ENCODE measurements around the gene SEMA7A. TPM values are rescaled to one million over a fixed set of nuclear protein-coding genes. Genes with fewer than 3 reads are reported as not detected.
A peak's percentile ranks its signal among the peaks of the same experiment; 100 is the strongest.
"Not testable (repeated sequence)": the region's sequence is repeated elsewhere in the genome, so short reads cannot be mapped to it uniquely, and the experiment has no call there.

Gene SEMA7A
- total and polyA plus RNA-seq, 2 donors from 2014 or later, result 2.8 to 3.6 TPM

DNA sequence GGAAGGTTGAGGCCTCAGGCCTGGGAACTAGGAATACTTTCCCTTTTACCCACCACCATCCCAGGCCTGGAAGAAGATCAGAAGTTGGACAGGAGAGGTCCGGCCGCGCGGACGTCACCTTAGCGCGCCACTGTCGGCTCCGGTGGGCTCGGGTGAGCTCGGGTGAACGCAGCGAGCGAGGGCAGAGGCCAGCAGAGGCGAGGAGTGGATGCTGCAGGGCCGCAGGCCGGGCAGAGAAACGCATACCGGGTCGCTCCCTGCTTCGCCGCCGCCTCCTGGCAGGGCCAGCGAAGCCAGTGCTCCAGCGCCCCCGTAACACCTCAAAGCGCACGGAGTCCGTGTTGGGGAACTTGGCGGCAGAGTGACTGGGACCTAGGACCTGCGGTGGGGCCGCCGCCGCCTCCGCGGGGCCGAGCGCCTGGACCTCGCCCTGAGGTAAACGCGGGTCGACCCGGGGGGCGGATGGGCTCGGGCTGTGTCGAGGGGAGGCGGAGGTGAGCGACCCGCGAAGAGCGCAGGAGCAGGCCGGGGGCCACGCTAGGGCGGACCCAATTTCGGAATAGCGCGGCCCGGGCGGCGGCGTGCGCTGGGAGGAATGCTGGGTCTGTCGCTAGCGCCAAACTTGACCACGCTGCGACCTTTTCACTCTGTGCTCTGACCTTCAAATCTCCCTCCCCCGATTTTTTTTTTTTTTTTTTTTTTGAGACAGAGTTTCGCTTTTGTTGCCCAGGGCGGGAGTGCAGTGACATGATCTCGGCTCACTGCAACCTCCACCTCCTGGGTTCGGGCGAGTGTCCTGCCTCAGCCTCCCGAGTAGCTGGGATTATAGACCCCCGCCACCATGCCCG, 67.9 kb downstream of the SEMA7A start:
- Histone ChIP-seq H3K4me1 (ENCODE audit: control insufficient read depth in 2 of 3, insufficient read depth in 2 of 3, low read depth in 1 of 3, low read length in 3 of 3) (peaks cover 0 to 2% (median 0%) of the 10 kb centered on the region in 3 donors), H3K4me3 (ENCODE audit: low read length in 3 of 3) (peak overlapping the region; percentile 26 to 54 (median 54)), H3K27me3 (ENCODE audit: control insufficient read depth, insufficient read depth, low read length) (no peaks in the 10 kb centered on the region), H3K9ac (ENCODE audit: low read length in 3 of 3) (peak overlapping the region in 1 of 3 donors; percentile 5), H3K9me3 (ENCODE audit: control insufficient read depth in 2 of 3, insufficient read depth in 1 of 3, low read length in 3 of 3) (no peaks in the 10 kb centered on the region), H3K36me3 (ENCODE audit: control insufficient read depth in 2 of 3, insufficient read depth in 3 of 3, low read length in 3 of 3) (no peaks in the 10 kb centered on the region), H3K27ac (ENCODE audit: low read depth in 2 of 2, low read length in 2 of 2) (no peak overlapping the region)
- intact Hi-C loops (cut with DNase I), result no loop called here
- TF ChIP-seq, protein P1, sequence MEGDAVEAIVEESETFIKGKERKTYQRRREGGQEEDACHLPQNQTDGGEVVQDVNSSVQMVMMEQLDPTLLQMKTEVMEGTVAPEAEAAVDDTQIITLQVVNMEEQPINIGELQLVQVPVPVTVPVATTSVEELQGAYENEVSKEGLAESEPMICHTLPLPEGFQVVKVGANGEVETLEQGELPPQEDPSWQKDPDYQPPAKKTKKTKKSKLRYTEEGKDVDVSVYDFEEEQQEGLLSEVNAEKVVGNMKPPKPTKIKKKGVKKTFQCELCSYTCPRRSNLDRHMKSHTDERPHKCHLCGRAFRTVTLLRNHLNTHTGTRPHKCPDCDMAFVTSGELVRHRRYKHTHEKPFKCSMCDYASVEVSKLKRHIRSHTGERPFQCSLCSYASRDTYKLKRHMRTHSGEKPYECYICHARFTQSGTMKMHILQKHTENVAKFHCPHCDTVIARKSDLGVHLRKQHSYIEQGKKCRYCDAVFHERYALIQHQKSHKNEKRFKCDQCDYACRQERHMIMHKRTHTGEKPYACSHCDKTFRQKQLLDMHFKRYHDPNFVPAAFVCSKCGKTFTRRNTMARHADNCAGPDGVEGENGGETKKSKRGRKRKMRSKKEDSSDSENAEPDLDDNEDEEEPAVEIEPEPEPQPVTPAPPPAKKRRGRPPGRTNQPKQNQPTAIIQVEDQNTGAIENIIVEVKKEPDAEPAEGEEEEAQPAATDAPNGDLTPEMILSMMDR (IDR thresholded peaks at IDR 0.05; ENCODE audit: borderline replicate concordance, extremely low read depth, insufficient read depth), result no peak
- FAIRE-seq (no peak), DNase-seq (peak in 4 of 5 donors; percentile 79 to 84 (median 82))

DNA sequence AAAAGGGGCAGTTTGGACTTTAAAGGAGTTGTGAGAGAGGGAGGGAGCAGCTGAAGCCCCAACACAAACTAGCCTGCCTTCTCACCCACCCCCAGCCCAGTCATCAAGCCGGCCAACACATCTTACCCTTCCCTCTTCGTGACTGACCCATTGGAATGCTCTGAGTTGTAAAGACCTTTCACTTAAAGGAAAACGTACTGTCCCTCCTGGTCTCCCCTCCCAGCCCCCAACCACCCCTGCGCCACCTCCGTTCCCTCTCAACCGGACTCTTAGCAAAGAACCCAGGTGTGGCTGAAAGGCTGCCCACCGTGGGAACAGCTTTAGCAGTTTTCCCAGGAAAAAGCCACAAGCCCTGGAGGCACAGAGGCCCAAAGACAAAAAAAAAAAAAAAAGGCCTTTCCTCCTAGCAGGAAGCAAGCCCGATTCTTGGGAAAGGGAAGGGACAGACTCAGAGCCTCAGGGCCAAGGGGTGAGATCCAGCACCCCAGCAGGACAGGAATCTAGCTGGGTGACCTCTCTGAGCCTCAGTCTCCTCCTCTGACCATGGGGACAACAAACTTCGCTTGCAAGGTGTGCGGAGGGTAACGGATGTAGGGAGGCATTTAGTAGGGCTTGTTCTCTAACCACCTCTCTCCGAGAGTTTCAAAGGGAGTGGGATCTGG, 68.7 kb downstream of the SEMA7A start:
- peak overlapping the region in 1 of 3 donors; percentile 5 for H3K9ac ChIP-seq (ENCODE audit: low read length in 3 of 3)
- peak overlapping the region in 1 of 3 donors; percentile 54 for H3K4me3 ChIP-seq (ENCODE audit: low read length in 3 of 3)
- no peaks in the 10 kb centered on the region for H3K9me3 ChIP-seq (ENCODE audit: control insufficient read depth in 2 of 3, insufficient read depth in 1 of 3, low read length in 3 of 3)
- DNase-seq, result peak in 1 of 5 donors; percentile 51
- H3K4me1 ChIP-seq (ENCODE audit: control insufficient read depth in 2 of 3, insufficient read depth in 2 of 3, low read depth in 1 of 3, low read length in 3 of 3), result peaks cover 0 to 2% (median 0%) of the 10 kb centered on the region in 3 donors
- H3K27ac ChIP-seq (ENCODE audit: low read depth in 2 of 2, low read length in 2 of 2), result no peak overlapping the region
- TF ChIP-seq, protein P1 (IDR thresholded peaks at IDR 0.05; ENCODE audit: borderline replicate concordance, extremely low read depth, insufficient read depth), result no peak
- FAIRE-seq, result no peak
- intact Hi-C loops (cut with DNase I), result no loop called here
- H3K27me3 ChIP-seq (ENCODE audit: control insufficient read depth, insufficient read depth, low read length), result no peaks in the 10 kb centered on the region
- no peaks in the 10 kb centered on the region for H3K36me3 ChIP-seq (ENCODE audit: control insufficient read depth in 2 of 3, insufficient read depth in 3 of 3, low read length in 3 of 3)

DNA sequence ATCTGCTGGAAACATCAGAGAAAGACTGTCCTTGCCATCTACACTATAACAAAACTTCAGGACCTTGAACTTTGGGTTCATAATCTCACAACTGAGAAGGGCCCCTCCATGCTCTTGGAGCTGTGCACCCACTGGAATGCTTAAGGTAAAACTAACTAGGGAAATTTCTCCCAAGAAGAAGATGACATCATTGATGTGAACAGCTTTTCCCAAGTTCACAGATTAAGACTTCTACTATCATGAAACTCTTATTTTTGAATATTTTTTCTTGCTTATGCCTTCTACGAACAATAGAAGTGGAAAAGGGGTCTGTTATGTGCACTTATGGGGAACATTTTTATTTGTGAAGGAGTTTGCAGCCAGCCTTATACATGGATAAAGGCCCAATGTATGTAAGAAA, 71.3 kb downstream of the SEMA7A start:
- Histone ChIP-seq H3K9ac (ENCODE audit: low read length in 3 of 3) (no peak overlapping the region), H3K4me3 (ENCODE audit: low read length in 3 of 3) (no peak overlapping the region), H3K27ac (ENCODE audit: low read depth in 2 of 2, low read length in 2 of 2) (no peak overlapping the region), H3K36me3 (ENCODE audit: control insufficient read depth in 2 of 3, insufficient read depth in 3 of 3, low read length in 3 of 3) (no peaks in the 10 kb centered on the region), H3K27me3 (ENCODE audit: control insufficient read depth, insufficient read depth, low read length) (no peaks in the 10 kb centered on the region), H3K4me1 (ENCODE audit: control insufficient read depth in 2 of 3, insufficient read depth in 2 of 3, low read depth in 1 of 3, low read length in 3 of 3) (peaks cover 0 to 2% (median 0%) of the 10 kb centered on the region in 3 donors), H3K9me3 (ENCODE audit: control insufficient read depth in 2 of 3, insufficient read depth in 1 of 3, low read length in 3 of 3) (no peaks in the 10 kb centered on the region)
- TF ChIP-seq, protein P1 (IDR thresholded peaks at IDR 0.05; ENCODE audit: borderline replicate concordance, extremely low read depth, insufficient read depth), result no peak
- no peak for FAIRE-seq
- no peak for DNase-seq
- intact Hi-C loops (cut with DNase I), result no loop called here

DNA sequence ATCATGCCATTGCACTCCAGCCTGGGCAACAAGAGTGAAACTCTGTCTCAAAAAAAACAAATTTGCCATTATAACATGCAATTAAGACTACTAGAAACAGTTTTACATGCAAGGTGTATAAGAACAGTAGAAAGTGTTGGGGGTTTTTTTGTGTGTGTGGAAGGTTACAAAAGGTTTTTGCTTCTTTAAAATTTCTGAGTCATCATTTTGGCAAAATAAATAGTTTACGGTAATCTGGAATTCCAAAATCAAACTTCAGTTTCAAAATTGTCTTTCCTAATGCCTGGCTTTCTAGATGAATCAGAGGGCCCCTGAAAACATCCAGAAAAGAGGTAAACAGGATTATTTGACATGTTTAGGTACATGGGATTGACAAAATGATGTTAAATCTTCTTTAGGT, 72.9 kb downstream of the SEMA7A start:
- H3K27me3 ChIP-seq (ENCODE audit: control insufficient read depth, insufficient read depth, low read length); intact Hi-C loops (cut with DNase I); H3K36me3 ChIP-seq (ENCODE audit: control insufficient read depth in 2 of 3, insufficient read depth in 3 of 3, low read length in 3 of 3); H3K9ac ChIP-seq (ENCODE audit: low read length in 3 of 3); H3K4me3 ChIP-seq (ENCODE audit: low read length in 3 of 3); H3K9me3 ChIP-seq (ENCODE audit: control insufficient read depth in 2 of 3, insufficient read depth in 1 of 3, low read length in 3 of 3); H3K4me1 ChIP-seq (ENCODE audit: control insufficient read depth in 2 of 3, insufficient read depth in 2 of 3, low read depth in 1 of 3, low read length in 3 of 3); H3K27ac ChIP-seq (ENCODE audit: low read depth in 2 of 2, low read length in 2 of 2); FAIRE-seq; DNase-seq: not testable (repeated sequence)

DNA sequence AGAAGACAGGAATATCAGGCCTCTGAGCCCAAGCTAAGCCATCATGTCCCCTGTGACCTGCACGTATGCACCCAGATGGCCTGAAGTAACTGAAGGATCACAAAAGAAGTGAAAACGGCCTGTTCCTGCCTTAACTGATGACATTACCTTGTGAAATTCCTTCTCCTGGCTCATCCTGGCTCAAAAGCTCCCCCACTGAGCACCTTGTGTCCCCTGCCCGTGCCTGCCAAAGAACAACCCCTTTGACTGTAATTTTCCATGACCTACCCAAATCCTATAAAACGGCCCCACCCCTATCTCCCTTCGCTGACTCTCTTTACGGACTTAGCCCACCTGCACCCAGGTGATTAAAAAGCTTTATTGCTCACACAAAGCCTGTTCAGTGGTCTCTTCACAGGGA, 74.4 kb downstream of the SEMA7A start:
- intact Hi-C loops (cut with DNase I); H3K9me3 ChIP-seq (ENCODE audit: control insufficient read depth in 2 of 3, insufficient read depth in 1 of 3, low read length in 3 of 3); H3K9ac ChIP-seq (ENCODE audit: low read length in 3 of 3); H3K36me3 ChIP-seq (ENCODE audit: control insufficient read depth in 2 of 3, insufficient read depth in 3 of 3, low read length in 3 of 3); H3K4me1 ChIP-seq (ENCODE audit: control insufficient read depth in 2 of 3, insufficient read depth in 2 of 3, low read depth in 1 of 3, low read length in 3 of 3); H3K27me3 ChIP-seq (ENCODE audit: control insufficient read depth, insufficient read depth, low read length); H3K4me3 ChIP-seq (ENCODE audit: low read length in 3 of 3); H3K27ac ChIP-seq (ENCODE audit: low read depth in 2 of 2, low read length in 2 of 2); FAIRE-seq: not testable (repeated sequence)
- DNase-seq, result peak in 1 of 5 donors; percentile 16

All from kidney (tissue), 14 donors.